GM10266 (cell line): Measurements from ENCODE around the gene HOOK1.

ENCODE experiments used
- DNase-seq: peaks from one replicate; pipeline ENCODE4 v3.0.0; 2012; ENCODE audit errors: extremely low spot score
- CTCF ChIP-seq: IDR thresholded peaks from 2 replicates; pipeline ENCODE4 v1.5.1; 2012; ENCODE audit warnings: mild to moderate bottlenecking, low read depth; ENCODE audit not compliant: control insufficient read depth, insufficient read depth; ENCODE audit errors: missing control alignments

The HOOK1 gene

GRCh38 chr1:59814901-59815825 lies at the start of gene HOOK1:
Gene HOOK1 (plus strand): TSS chr1:59814949. CDS start chr1:59815118, 169 bp downstream.
- no peak for TF ChIP-seq CTCF
- DNase-seq: no peak

DNA sequence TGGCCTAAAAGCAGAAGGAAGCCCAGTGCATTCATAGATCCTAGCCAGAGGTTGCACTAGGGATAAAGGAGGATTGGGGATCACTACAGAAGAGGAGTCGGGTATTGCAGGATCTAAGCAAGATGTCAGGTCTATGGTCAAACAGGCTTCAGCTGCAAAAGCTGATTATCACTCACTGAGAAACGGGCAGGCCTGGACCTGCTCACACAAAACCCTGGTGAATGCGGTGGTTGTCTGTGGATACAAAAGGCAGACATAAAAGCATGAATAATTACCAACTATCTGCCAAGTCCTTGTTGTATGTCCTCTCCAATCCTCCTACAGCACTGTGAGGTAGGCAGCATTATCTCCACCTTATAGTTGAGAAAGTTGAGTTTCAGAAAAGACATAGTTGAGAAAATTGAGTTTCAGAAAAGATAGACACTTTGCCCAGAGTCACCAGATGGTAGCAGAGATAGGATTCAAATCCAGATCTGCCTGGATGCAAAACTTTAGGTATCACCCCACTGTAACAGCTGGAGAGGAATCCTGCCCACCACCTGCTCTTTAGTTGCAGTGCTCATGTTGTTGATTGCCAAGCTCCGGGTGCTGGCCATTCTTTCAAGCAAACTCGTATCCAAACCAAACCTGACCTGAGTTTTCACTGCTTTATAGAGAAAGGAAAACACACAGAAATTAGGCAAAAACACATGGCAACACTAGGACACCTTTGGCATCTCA lies 49.6 kb upstream of the HOOK1 start:
- DNase-seq: no peak
- TF ChIP-seq CTCF: no peak

DNA sequence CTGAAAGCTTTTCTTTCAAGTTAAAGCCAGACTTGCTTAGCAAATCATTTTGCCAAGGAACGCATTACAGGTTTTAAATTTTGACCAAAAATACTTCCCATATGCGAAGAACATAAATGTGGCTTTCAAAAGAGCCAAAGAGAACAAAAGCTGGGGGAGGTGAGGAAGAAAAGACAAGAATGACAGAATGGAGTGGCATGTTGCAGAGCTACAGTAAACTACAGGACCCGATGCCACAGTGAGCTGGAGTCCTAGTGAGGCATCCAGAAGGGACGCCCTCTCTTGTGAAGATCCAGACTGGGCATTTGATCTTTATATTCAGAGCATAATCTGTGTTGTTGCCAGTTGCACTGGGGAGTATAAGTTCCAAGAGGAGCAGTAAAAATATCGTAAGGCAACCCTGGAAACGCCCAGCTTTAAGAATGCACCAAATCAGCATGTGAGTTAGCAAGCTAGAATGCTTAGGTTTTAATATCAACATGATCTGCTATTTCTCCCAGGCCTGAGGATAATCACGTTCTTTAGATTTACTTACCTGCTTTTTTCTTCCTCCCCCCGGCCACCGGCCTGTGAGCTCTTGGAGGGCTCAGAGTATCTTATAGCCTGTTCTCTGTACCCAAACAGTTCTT lies 48.4 kb upstream of the HOOK1 start:
- DNase-seq: no peak

DNA sequence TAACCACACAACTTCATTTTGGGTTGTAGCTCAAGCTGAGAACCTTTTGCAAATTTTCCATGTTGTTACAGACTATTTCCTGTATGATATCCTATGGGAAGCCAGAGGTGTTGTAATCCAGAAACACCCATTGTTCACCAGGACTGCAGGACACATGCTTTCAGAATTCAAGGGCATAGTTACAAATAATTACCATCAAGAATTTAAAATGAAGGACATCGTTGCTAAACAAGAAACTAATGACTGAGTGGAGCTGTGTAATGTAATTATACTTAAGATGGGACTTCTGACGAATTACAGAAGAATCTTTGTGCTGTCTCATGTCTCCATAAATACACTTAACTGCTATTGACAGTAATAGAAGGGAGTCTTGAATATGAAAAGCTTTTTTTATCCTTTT lies 47.6 kb upstream of the HOOK1 start:
- TF ChIP-seq CTCF: no peak
- no peak for DNase-seq

More for the DNA sequence above, 48.4 kb upstream of the HOOK1 start:
- TF ChIP-seq CTCF: no peak

DNA sequence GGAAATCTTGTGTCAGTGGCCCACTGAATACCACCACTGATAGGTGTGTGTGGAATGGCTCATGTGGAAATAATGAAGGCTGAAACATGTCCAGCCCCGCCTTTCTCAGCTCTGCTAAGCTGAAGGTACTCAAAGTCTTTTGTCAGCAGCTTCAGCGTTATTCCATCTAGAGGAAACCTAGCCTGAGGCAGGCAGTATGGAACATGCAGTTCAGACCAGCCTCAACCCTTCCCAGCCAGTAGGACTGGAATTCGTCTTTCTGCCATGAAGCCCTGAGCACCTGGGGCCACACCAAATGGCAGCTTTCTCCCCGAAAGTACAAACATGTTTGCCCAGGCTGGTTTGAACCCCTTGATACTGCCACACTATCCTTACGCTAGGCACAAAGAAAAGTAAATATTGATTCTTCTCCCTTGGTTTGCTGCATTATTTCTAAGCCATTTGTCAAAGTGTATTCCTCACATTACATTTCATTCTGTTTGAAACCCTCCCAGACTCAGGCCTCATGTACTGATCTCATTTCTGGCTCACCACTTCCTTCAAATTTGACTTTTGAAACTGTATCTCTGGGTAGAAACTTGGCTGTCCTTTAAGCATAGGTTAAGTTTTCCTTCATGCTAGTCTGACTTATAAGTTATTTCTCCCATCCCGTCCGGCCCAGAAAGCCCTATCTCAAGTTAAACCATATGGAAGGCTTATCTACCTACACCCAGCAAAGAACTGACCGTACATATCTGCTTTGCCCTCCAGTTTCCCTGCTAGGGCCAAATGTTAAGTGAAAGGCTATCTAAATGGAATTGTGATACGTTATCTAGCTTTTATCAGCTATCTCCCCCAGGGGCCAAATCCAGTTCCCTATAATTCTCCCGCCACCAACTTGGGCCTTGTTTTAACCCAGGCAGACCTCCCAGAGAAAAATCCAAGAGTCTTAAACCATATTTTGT lies 45.7 kb upstream of the HOOK1 start:
- TF ChIP-seq CTCF: no peak
- no peak for DNase-seq

DNA sequence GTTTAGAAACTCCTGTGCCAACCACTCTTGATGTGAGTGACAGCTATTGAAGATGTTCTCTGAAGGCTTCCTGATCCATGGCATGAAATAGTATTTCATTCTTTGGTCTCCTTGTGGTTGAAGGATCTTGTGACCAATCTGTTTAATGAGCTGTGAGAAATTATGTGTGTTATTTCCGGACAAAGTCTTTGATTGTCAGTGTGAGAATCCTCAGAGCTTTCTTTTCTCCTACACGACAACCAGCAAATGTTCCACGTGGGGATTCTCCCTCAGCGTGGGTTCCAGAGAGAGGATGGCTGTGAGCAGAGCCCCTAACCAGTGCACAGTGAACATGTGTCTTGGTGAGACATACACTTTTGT lies 45.0 kb upstream of the HOOK1 start:
- DNase-seq: no peak
- TF ChIP-seq CTCF: no peak
